Muscle of arm (tissue), 12 donors: ENCODE measurements around the gene ESRRA. TPM values are rescaled to one million over a fixed set of nuclear protein-coding genes. Genes with fewer than 3 reads are reported as not detected.

ENCODE experiments used
- DNase-seq: peaks from one replicate; pipeline ENCODE4 v3.0.0-alpha.2; 2013
- polyA plus RNA-seq, 12 donors: library from polyadenylated mRNA; unstranded; fragments of 120-200 nt; gene quantifications; one replicate each; pipeline ENCODE4 v1.2.1, GENCODE V29; 2013; ENCODE audit not compliant: insufficient read length in 12 of 12

ESRRA gene
- polyA plus RNA-seq, 12 donors, result 11.9 to 55.5 (median 20.2) TPM; not detected in 1

DNA sequence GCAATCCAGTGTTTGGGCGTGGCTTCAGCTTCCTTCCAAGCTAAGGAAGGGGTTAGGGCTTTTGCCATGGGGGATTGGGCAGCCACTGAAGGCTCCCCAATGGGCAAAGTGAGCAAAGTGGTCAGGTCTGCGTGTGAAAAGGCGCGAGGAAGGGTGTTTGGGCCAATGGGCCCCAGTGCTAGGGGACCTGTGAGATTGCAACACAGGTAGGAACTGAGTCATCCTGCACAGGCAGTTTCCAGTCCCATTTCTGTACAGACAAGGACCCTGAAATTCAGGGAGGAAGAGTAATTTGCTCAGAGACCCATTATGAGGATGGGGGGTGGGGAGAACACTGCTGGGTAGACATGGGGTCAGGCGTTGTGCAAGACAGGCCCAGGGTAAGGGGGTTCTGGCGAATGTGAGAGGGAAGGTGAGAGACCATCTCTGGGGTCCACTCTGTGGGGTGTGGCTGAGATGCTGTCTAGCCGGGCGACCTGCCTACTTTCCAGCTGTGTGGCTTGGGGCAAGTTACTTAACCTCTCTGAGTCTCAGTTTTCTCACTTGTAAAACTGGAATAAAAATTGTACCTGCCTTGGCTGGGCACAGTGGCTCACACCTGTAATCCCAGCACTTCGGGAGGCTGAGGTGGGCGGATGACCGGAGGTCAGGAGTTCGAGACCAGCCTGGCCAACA lies 42.0 kb downstream of the ESRRA start:
- DNase-seq, result no peak

DNA sequence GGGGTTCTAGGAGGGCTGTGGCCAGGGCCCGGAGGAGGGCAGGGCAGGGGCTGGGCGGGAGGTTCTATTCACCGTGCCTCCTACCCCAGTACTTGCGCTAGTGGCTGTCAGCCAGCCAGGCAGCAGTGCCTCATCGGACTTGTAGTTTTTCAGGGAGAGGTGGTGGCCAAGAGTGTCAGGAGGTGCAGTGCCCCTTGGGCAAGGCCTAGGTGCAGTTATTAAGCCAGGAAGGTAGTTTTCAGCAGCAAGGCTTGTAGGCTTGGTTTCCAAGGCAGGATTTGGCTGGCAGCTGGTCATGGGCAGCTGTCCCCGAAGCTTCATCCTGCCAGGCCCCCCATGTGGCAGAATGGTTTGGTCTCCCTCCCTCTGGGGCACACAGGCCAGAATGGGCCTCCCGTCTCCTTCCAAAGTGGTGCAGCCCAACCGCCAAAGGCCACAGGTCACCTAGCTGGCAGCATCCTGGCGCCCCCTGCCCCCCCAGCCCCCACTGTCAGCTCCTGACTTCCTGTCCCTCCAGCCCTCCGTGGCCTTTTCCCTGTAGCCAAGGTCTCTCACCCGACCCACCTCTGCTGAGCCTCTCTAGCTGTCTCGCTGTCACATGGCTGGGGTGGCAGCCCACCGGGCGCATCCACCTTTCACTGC lies 43.2 kb downstream of the ESRRA start:
- DNase-seq, result no peak

DNA sequence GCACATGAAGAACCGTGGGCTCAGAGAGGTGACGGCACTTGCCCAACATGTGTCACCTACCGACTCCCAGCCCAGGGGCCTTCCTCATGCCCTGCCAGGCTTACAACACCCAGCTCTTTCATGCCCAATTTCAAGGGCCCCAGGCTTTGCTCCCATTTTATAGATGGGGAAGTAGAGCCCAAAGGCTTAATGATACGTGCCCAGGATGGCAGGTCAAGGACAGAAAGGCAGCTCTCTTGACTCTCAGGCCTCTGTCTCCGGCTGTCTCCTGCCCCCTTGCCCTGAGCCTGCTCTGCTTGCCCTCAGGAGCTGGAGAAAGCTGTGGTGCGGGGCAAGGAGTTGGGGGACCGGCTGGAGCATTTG lies 43.7 kb downstream of the ESRRA start:
- no peak for DNase-seq

DNA sequence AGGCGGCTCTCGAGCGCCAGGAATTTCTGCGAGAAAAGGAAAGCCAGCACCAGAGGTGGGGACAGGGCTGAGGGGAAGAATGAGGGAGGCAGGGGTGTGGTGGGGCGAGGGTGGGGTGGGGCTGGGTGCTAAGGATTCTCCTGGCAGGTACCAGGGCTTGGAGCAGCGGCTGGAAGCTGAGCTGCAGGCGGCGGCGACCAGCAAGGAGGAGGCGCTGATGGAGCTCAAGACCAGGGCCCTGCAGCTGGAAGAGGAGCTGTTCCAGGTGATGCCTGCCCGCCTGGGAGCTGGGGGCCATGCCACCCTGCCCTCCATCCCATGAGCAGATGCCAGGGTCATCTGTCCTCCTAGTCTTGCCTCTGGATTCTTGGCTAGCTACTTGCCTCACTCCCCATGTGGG lies 44.1 kb downstream of the ESRRA start:
- DNase-seq, result no peak

GRCh38 chr11:64351136-64351631 lies 45.9 kb downstream of the ESRRA start:
- DNase-seq, result no peak

GRCh38 chr11:64352099-64352994 lies 47.0 kb downstream of the ESRRA start:
- DNase-seq, result no peak

- DNase-seq, result no peak
Observed at GRCh38 chr11:64352995-64353714, 47.8 kb downstream of the ESRRA start.

- no peak for DNase-seq
Observed at GRCh38 chr11:64353715-64354506, 48.6 kb downstream of the ESRRA start.

DNA sequence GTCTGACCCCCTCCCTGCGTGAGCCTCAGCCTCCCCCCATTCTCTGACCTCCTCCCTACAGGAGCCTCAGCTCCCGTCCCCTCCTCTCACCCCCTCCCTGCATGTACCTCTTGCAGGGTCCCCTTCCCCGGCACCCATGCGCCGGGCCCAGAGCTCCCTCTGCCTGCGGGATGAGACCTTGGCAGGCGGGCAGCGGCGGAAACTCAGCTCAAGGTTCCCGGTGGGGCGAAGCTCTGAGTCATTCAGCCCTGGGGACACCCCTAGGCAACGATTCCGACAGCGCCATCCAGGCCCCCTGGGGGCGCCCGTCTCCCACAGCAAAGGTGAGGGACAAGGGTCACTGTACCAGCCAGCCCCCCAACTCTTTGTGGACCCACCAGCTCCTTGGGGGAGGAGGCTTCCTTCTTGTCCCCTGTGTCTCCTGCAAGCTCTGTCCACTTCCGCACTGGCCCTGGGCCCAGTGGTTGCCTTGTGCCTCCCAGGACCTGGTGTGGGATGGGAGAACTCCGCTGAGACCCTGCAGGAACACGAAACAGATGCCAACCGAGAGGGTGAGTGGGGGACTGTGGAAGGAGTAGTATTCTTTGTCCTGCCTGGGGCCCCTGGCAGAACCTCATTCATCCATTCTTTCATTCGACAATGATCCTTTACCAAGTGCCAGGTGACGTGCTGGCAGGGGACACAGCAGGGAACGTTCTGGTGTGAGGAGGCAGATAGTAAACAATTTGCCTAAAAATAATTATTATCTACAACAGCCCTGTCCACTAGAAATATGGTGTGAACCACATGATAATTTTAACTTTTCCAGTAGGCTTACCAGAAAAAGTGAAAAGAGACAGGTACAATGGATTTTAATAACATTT lies 50.0 kb downstream of the ESRRA start:
- DNase-seq, result no peak

DNA sequence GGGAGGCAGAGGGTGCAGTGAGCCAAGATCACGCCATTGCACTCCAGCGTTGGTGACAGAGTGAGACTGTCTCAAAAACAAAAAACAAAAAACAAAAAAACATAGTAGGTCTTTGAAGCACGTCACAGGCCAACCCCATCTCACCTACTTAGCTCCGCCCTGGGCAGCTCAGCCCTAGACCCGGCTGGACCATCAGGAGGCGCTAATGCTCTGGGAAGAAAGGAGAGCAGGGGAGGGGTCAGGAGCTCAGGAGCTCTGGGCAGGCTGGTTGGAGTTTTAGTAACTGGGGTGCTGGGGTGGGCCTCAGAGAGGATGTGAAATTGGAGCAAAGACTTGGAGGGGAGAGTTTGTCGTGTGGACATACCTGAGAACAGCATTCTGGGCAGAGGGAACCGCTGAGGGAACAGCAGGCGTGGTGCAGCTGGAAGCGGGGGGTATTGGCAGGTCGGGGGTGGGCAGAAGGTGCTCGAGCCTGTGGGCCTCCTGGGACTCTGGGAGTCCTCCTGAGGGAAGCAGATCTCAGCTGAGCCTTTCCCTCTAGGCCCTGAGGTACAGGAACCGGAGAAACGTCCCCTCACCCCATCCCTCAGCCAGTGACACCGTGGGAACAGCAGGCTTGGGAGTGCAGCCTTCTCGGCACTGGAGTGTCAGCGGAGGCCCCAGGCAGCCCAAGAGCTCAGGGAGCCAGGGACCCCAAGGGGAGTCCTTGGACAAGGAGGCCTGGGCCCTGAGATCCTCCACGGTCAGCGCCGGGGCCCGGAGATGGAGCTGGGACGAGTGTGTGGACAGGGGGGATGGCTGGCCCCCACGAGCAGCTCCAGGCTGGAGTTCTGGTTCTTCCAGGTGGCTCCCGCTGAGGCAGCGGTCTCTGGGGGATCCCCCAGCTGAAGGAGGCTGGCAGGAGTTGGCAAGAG lies 51.4 kb downstream of the ESRRA start:
- no peak for DNase-seq

- DNase-seq, result no peak
Observed at GRCh38 chr11:64357446-64357845, 52.1 kb downstream of the ESRRA start.

DNA sequence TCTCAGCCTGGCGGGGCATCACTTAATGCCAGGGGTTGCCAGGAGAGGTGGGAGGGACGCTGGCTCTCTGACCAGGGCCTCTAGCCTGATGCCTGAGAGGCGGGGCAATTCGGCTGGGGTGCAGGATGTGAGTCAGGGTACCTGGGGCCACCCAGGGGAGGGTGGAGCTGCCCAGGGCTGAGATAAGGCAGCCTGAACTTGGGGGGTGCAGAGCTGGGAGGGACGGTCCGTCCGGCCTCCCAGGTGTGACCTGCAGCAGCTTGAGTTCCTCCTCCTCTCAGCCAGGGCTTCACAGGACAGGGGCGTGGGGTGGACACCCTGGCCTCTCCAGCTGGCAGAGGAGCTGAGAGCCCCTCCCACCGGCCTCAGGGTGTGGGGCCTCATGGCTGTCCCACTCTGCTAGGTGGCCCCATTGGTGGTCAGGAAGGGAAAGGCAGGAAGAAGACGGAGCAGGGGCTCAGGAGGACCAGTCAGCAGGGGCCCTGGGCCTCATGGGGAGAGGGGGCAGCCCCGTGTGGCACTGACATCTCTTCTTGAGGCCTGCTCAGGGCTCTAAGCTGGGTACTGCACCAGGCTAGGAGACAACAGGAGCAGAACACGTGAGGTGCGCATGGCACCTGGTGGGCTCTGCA lies 52.7 kb downstream of the ESRRA start:
- DNase-seq, result no peak

GRCh38 chr11:64358536-64358906 lies 53.2 kb downstream of the ESRRA start:
- no peak for DNase-seq

- no peak for DNase-seq
Observed at GRCh38 chr11:64358907-64359711, 53.8 kb downstream of the ESRRA start, which contains the start of gene RPS6KA4. TSS of gene RPS6KA4 (plus strand) at chr11:64359162. CDS start at chr11:64359236, 74 bp downstream.

- DNase-seq, result no peak
Observed at GRCh38 chr11:64359712-64360445, 54.6 kb downstream of the ESRRA start.

DNA sequence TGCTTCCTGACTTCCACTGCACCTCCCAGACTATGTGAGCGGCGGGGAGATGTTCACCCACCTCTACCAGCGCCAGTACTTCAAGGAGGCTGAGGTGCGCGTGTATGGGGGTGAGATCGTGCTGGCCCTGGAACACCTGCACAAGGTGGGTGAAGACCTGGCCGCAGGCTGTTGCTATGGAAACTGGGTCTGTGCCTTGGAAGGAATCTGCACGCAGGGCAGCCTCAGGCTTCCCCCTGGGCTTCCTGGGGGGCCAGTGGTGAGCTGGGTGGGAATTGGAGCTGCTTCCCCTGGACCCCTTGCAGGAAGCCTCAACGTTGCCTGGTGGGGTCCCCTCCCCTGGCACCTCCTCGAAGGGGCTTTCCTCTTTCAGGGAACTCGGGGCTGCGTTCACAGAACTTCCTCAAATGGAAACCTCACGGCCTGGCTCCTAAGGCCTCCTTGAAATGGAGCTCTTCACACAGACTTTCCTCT lies 55.2 kb downstream of the ESRRA start:
- DNase-seq, result no peak

- DNase-seq, result no peak
Observed at GRCh38 chr11:64361659-64362058, 56.3 kb downstream of the ESRRA start.
